ENCODE data around the gene EDA. TPM values are rescaled to one million over a fixed set of nuclear protein-coding genes. Genes with fewer than 3 reads are reported as not detected.

Gene EDA
- total RNA-seq, 1 donor from 2014 or later: 3.0 TPM

DNA sequence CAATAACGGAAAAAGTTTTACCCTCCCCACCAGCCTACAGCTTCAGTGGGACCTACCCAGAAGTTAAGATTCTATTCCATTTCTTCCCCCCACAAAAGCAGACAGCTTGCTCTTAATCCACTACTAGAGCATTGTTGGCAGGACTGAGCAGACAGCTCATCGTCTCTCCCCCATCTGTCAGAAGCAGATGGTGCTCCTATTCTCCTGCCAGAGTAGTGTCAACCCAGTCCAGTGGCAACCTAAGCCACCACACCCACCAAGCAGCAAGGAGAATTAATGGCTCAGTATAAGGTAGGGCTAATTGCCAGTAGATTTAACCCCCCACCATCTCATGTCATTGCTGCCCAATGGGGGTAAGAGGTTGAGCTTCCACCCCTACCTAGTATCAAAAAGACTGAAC lies 371.8 kb downstream of the EDA start:
- no peaks in the 10 kb centered on the region for H3K27me3 Mint-ChIP-seq
- no peaks in the 10 kb centered on the region for H3K4me1 Mint-ChIP-seq (ENCODE audit: low read depth)
- DNase-seq (ENCODE audit: low spot score, unreplicated experiment): no peak
- no peaks in the 10 kb centered on the region for H3K36me3 Mint-ChIP-seq (ENCODE audit: insufficient read depth)
- H3K4me3 Mint-ChIP-seq (ENCODE audit: low read depth): no peak overlapping the region
- peaks cover 8% of the 10 kb centered on the region for H3K9me3 Mint-ChIP-seq (ENCODE audit: low read depth)
- H3K27ac Mint-ChIP-seq: no peak overlapping the region
- TF ChIP-seq, protein P1, sequence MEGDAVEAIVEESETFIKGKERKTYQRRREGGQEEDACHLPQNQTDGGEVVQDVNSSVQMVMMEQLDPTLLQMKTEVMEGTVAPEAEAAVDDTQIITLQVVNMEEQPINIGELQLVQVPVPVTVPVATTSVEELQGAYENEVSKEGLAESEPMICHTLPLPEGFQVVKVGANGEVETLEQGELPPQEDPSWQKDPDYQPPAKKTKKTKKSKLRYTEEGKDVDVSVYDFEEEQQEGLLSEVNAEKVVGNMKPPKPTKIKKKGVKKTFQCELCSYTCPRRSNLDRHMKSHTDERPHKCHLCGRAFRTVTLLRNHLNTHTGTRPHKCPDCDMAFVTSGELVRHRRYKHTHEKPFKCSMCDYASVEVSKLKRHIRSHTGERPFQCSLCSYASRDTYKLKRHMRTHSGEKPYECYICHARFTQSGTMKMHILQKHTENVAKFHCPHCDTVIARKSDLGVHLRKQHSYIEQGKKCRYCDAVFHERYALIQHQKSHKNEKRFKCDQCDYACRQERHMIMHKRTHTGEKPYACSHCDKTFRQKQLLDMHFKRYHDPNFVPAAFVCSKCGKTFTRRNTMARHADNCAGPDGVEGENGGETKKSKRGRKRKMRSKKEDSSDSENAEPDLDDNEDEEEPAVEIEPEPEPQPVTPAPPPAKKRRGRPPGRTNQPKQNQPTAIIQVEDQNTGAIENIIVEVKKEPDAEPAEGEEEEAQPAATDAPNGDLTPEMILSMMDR (IDR thresholded peaks at IDR 0.05; ENCODE audit: unreplicated experiment): no peak

DNA sequence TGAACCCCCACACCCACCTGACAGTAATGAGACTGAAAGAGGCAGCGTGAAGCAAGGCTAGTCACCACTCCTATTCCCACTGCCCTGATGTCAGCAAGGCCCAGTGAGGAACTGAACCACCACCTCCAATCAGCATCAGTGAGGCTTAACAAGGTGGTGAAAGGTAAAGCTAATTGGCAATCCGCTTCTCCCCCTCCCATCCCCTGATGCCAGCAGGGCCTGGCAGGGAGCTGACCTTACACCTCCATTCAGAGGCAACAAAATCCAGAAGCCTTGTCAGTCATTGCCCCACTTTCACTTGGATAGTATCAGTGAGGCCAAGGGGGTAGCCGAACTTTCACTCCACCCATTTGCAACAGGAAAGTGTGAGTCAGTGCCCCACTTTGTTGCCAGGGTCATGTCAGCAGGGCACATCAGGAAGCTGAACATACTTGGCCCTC lies 373.1 kb downstream of the EDA start:
- no peak overlapping the region for H3K4me3 Mint-ChIP-seq (ENCODE audit: low read depth)
- H3K27me3 Mint-ChIP-seq: no peaks in the 10 kb centered on the region
- DNase-seq (ENCODE audit: low spot score, unreplicated experiment): no peak
- H3K9me3 Mint-ChIP-seq (ENCODE audit: low read depth): peaks cover 8% of the 10 kb centered on the region
- TF ChIP-seq, protein P1 (IDR thresholded peaks at IDR 0.05; ENCODE audit: unreplicated experiment): no peak
- no peak overlapping the region for H3K27ac Mint-ChIP-seq
- H3K36me3 Mint-ChIP-seq (ENCODE audit: insufficient read depth): no peaks in the 10 kb centered on the region
- H3K4me1 Mint-ChIP-seq (ENCODE audit: low read depth): no peaks in the 10 kb centered on the region

DNA sequence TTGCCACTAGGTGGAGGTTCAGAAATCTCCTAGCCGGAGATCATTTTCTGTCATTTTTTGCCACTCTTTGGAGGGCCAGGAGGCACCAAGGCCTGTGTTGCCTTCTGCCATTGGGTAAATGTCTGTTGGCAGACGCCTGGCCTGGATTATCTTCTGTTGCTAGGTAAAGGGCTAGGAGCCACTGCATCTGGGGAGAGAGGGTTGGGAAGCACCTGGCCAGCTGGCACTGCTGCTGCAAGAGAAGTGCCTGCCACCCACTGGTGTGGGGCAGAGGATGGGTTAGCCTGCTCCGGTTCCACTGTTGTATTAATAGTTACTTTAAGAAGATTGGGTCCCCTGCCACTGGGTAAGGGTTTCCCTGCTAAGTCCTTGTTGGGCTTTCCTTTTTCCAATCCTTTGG lies 375.8 kb downstream of the EDA start:
- Mint-ChIP-seq H3K4me1 (ENCODE audit: low read depth) (no peaks in the 10 kb centered on the region), H3K27ac (no peak overlapping the region), H3K36me3 (ENCODE audit: insufficient read depth) (no peaks in the 10 kb centered on the region), H3K4me3 (ENCODE audit: low read depth) (no peak overlapping the region), H3K9me3 (ENCODE audit: low read depth) (peaks cover 15% of the 10 kb centered on the region), H3K27me3 (no peaks in the 10 kb centered on the region)
- TF ChIP-seq, protein P1 (IDR thresholded peaks at IDR 0.05; ENCODE audit: unreplicated experiment): no peak
- DNase-seq (ENCODE audit: low spot score, unreplicated experiment): no peak

DNA sequence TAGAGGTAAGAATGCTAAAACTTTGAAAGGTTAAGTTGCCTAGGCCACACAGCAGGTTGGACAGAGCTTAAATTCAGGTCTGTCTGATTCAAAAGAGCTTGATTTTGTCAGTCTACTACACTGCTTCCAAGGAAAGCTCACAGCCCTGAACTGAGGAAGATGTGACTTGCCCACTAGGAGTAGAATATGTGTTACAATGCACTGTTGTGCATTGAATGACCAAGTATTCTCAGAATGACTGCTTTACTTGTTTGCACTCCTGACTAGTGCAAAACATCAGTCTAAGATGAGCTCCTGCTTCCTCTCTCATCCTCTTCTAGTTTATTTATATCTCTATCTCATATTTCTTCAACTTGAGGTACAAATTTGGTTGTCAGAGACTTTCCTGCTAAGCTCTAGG lies 377.6 kb downstream of the EDA start:
- no peak overlapping the region for H3K27ac Mint-ChIP-seq
- H3K36me3 Mint-ChIP-seq (ENCODE audit: insufficient read depth): no peaks in the 10 kb centered on the region
- H3K9me3 Mint-ChIP-seq (ENCODE audit: low read depth): peaks cover 19% of the 10 kb centered on the region
- no peak for DNase-seq (ENCODE audit: low spot score, unreplicated experiment)
- no peaks in the 10 kb centered on the region for H3K4me1 Mint-ChIP-seq (ENCODE audit: low read depth)
- no peaks in the 10 kb centered on the region for H3K27me3 Mint-ChIP-seq
- no peak overlapping the region for H3K4me3 Mint-ChIP-seq (ENCODE audit: low read depth)
- TF ChIP-seq, protein P1 (IDR thresholded peaks at IDR 0.05; ENCODE audit: unreplicated experiment): no peak

DNA sequence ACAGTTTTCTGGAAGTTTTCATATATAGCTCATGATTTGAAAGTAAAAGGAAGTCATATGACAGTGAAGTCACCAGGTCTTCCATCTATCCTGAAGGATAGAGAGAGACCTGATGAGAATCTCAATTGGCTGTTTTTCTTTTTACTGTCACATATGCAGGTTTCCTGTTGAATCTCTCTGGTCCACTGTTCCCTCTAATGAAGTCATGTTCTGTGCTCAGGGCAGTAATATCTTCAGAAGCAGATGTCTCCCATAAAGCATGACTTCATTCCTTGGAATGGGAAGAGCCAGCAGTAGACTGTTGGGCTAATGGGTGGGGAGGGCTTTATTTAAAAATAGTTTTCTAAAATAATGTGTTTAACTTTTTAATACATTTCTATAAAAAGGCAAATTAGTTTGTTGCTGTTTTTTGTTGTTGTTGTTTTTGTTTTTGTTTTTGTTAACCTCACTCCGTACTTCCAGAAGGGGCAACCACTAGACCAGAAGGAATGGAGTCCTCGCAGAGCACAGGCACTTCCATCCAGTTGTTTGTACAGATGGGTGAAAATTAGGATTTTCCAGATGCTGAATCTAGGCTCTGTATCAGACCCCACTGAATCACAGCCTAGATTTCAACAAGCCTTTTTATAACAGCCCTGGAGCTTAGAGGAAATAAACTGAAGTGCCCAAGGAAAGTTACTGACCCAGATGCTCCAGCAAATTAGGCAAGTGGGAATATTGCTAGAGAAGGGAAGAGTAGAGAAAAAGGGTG lies 379.6 kb downstream of the EDA start:
- Mint-ChIP-seq H3K9me3 (ENCODE audit: low read depth) (peaks cover 25% of the 10 kb centered on the region), H3K36me3 (ENCODE audit: insufficient read depth) (no peaks in the 10 kb centered on the region), H3K27ac (no peak overlapping the region), H3K27me3 (no peaks in the 10 kb centered on the region), H3K4me1 (ENCODE audit: low read depth) (no peaks in the 10 kb centered on the region), H3K4me3 (ENCODE audit: low read depth) (no peak overlapping the region)
- DNase-seq (ENCODE audit: low spot score, unreplicated experiment): no peak
- TF ChIP-seq, protein P1 (IDR thresholded peaks at IDR 0.05; ENCODE audit: unreplicated experiment): no peak
